ENCODE results near the gene NCMAP. TPM values are rescaled to one million over a fixed set of nuclear protein-coding genes. Genes with fewer than 3 reads are reported as not detected.

NCMAP gene
- total RNA-seq, 2 experiments from 2014 or later: 0.05 to 0.07 TPM

Other genes starting within 250 kb of the NCMAP start
- gene GRHL3, start 236.7 kb upstream of the NCMAP start, total RNA-seq: not detected
- gene STPG1, start 142.3 kb upstream of the NCMAP start, total RNA-seq: 1 to 10 TPM; 7.5 to 8.3 TPM
- 10 to 100 TPM; 39.3 to 42.4 TPM for gene NIPAL3, start 140.3 kb upstream of the NCMAP start, total RNA-seq
- 10 to 100 TPM; 71.3 to 78.8 TPM for gene RCAN3, start 53.3 kb upstream of the NCMAP start, total RNA-seq
- 100 to 1,000 TPM; 225 to 227 TPM for gene SRRM1, start 87.2 kb downstream of the NCMAP start, total RNA-seq
- 10 to 100 TPM; 25.5 to 26.3 TPM for gene CLIC4, start 189.4 kb downstream of the NCMAP start, total RNA-seq

Measured in activated CD4-positive, alpha-beta memory T cell treated with anti-CD3 and anti-CD28 coated beads for 36 hours (primary cell).